Testis (tissue), 3 donors: ENCODE measurements around the gene FBXL7. TPM values are rescaled to one million over a fixed set of nuclear protein-coding genes. Genes with fewer than 3 reads are reported as not detected.

ENCODE experiments used
- DNase-seq: peaks from one replicate; pipeline ENCODE4 v3.0.0-alpha.2; 2019
- H3K27ac ChIP-seq, 2 donors: fragments of 200-600 bp; sonication (generic); one replicate each; pipeline ENCODE4 v1.5.1; 2019
- H3K27me3 ChIP-seq: fragments of 200-600 bp; sonication (generic); one replicate; pipeline ENCODE4 v1.5.1; 2019
- H3K36me3 ChIP-seq: fragments of 200-600 bp; sonication (generic); one replicate; pipeline ENCODE4 v1.5.1; 2017; ENCODE audit warnings: low read depth; ENCODE audit errors: missing control alignments
- H3K4me1 ChIP-seq: fragments of 200-600 bp; sonication (generic); one replicate; pipeline ENCODE4 v1.5.1; 2019
- H3K4me3 ChIP-seq, 2 donors: fragments of 200-600 bp; sonication (generic); one replicate each; pipeline ENCODE4 v1.5.1; 2017 to 2019
- H3K9me3 ChIP-seq: fragments of 200-600 bp; sonication (generic); one replicate; pipeline ENCODE4 v1.5.1; 2017
- POLR2A ChIP-seq: fragments of 450-650 bp; IDR thresholded peaks from one replicate; pipeline ENCODE4 v1.6.1; 2017; ENCODE audit warnings: antibody characterized with exemption, mild to moderate bottlenecking, moderate library complexity
- WGBS, 2 donors: methylation state at CpG; one replicate each; pipeline ENCODE4 v1.1.5; 2018; 5-methylcytosine and 5-hydroxymethylcytosine counted together
- intact Hi-C: fragments of 100-400 bp; cut with DNase I; formaldehyde crosslinking; loops from one replicate; pipeline ENCODE4 v1.15.1; 2023; ENCODE audit warnings: low total_unique reads
- polyA plus RNA-seq: library from polyadenylated mRNA; stranded (reverse); fragments of 350-450 nt; fragmentation: Illumina TruSeq; extraction: RNeasy Lipid Tissue Mini Kit (QIAGEN cat#74804); gene quantifications from one replicate; pipeline ENCODE4 v1.2.3, GENCODE V29; 2014; ENCODE audit warnings: low read depth, low replicate concordance; ENCODE audit not compliant: insufficient read depth
- total RNA-seq, 2 donors: library from RNA; depleted of rRNA; stranded (reverse); fragments of >200 nt; gene quantifications; one replicate each; pipeline ENCODE4 v1.2.3, GENCODE V29; 2016
- TF ChIP-seq, protein P1 (sequence below), 3 experiments: fragments of 450-650 bp in 2 of 3; fragments of 200-600 bp in 1 of 3; sonication (generic) in 1 of 3; IDR thresholded peaks; one replicate each; pipeline ENCODE4 v1.5.1; 2016 to 2019; ENCODE audit warnings: antibody characterized with exemption in 3 of 3, mild to moderate bottlenecking in 2 of 3, moderate library complexity in 1 of 3

The FBXL7 gene
- total and polyA plus RNA-seq, 3 donors from 2014 or later: 9.8 to 17.3 (median 15.2) TPM

- intact Hi-C loops: no loop called here
- Histone ChIP-seq H3K4me3 (no peak overlapping the region), H3K4me1 (no peaks in the 10 kb centered on the region), H3K36me3 (no peaks in the 10 kb centered on the region), H3K9me3 (no peaks in the 10 kb centered on the region), H3K27me3 (no peaks in the 10 kb centered on the region), H3K27ac (no peak overlapping the region)
- DNase-seq: no peak
- 52 to 56% methylated on average over 2 of the region's 2 CpGs for WGBS, 2 donors
- TF ChIP-seq, protein P1, sequence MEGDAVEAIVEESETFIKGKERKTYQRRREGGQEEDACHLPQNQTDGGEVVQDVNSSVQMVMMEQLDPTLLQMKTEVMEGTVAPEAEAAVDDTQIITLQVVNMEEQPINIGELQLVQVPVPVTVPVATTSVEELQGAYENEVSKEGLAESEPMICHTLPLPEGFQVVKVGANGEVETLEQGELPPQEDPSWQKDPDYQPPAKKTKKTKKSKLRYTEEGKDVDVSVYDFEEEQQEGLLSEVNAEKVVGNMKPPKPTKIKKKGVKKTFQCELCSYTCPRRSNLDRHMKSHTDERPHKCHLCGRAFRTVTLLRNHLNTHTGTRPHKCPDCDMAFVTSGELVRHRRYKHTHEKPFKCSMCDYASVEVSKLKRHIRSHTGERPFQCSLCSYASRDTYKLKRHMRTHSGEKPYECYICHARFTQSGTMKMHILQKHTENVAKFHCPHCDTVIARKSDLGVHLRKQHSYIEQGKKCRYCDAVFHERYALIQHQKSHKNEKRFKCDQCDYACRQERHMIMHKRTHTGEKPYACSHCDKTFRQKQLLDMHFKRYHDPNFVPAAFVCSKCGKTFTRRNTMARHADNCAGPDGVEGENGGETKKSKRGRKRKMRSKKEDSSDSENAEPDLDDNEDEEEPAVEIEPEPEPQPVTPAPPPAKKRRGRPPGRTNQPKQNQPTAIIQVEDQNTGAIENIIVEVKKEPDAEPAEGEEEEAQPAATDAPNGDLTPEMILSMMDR (IDR thresholded peaks at IDR 0.05): no peak
- TF ChIP-seq POLR2A: no peak
Observed at GRCh38 chr5:15610216-15610615, 110.2 kb downstream of the FBXL7 start.

- no peak for DNase-seq
- Histone ChIP-seq H3K36me3 (no peaks in the 10 kb centered on the region), H3K27me3 (no peaks in the 10 kb centered on the region), H3K4me1 (peaks cover 2% of the 10 kb centered on the region), H3K4me3 (no peak overlapping the region), H3K9me3 (no peaks in the 10 kb centered on the region), H3K27ac (no peak overlapping the region)
- intact Hi-C loops: no loop called here
- 71 to 99% methylated on average over 2 of the region's 2 CpGs for WGBS, 2 donors
- TF ChIP-seq POLR2A: no peak
- TF ChIP-seq, protein P1 (IDR thresholded peaks at IDR 0.05): no peak
Observed at GRCh38 chr5:15611008-15611407, 111.0 kb downstream of the FBXL7 start.

DNA sequence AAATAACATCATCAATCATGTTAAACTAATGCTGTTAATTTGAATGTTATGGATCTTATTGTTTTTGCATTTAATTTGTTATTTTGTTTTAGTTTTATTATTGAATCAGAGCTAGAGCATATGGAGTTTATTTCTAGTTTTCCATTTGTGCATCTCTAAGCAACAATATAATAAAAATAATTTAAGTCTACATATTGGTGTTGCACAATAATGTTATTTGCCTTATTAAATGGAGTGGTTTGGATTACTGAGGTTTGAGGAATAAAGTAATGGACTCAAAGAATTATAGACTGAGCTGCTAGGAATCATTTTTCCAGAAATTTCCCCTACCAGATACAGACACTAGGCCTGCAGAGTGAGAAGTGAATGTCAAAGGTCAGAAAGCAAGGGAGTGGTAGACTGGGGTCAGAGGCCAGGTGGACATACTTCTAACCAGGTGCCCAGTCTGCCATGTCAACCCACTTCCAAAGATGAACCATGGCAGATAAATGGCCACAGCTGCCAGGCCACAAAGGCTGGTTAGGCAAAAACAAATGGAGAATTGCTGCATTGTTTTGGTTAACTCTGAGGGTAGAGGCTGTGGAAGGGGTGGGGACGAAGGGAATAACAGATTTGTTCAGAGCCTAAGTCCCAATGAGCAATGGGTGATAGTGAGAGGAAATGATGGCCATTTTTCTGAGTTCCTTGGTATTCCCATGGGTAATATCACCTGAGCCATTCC is 113.1 kb downstream of the FBXL7 start:
- H3K4me3 ChIP-seq: no peak overlapping the region
- 73 to 95% methylated on average over 1 of the region's 1 CpG for WGBS, 2 donors

DNA sequence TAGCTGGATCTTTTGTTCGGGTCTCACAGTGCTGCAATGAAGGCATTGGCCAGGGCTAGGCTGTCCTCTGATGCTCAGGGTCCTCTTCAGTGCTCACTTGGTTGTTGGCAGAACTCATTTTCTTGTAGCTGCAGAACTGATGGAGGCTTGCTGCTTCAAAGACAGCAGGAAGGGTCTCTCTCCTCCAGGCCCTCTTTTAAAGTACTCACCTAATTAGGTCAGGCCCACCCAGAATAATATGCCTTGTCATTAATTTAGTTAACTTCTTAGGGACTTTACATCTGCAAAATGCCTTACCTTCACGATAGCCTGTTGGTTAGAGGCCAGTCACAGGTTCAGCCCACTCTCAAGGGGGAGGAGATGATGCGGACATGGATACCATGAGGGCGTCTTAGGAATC is 114.7 kb downstream of the FBXL7 start:
- H3K9me3 ChIP-seq: no peaks in the 10 kb centered on the region
- peaks cover 2% of the 10 kb centered on the region for H3K4me1 ChIP-seq
- no peak for TF ChIP-seq POLR2A
- TF ChIP-seq, protein P1 (IDR thresholded peaks at IDR 0.05): no peak
- H3K27ac ChIP-seq: no peak overlapping the region
- WGBS, 2 donors: 96 to 98% methylated on average over 4 of the region's 4 CpGs
- H3K4me3 ChIP-seq: no peak overlapping the region
- no peaks in the 10 kb centered on the region for H3K36me3 ChIP-seq
- DNase-seq: no peak
- no peaks in the 10 kb centered on the region for H3K27me3 ChIP-seq
- intact Hi-C loops: no loop called here

More for the DNA sequence above, 113.1 kb downstream of the FBXL7 start:
- intact Hi-C loops: no loop called here
- TF ChIP-seq, protein P1 (IDR thresholded peaks at IDR 0.05): no peak
- no peak for TF ChIP-seq POLR2A
- H3K9me3 ChIP-seq: no peaks in the 10 kb centered on the region
- no peaks in the 10 kb centered on the region for H3K27me3 ChIP-seq
- no peak overlapping the region for H3K27ac ChIP-seq
- H3K4me1 ChIP-seq: peaks cover 2% of the 10 kb centered on the region
- no peak for DNase-seq
- no peaks in the 10 kb centered on the region for H3K36me3 ChIP-seq

DNA sequence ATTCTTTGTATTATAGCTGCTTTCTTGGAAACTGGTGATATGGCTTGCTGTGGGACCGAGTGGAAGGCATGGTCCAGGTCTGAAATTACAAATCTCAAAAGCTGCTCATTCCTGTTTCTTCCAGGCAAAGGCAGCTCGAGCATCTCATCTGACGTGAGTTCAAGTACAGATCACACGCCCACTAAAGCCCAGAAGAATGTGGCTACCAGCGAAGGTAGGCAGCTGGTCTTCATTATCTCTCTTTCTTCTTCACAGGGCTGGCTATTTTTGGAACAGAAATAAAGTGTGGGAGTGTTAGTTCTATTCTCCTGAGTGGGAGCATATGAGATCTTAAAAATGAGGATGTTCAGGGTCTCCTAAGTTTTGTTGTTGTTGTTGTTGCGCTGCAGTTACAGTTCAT is 115.9 kb downstream of the FBXL7 start:
- H3K4me3 ChIP-seq: no peak overlapping the region
- H3K4me1 ChIP-seq: peaks cover 2% of the 10 kb centered on the region
- no peaks in the 10 kb centered on the region for H3K27me3 ChIP-seq
- DNase-seq: no peak
- no peaks in the 10 kb centered on the region for H3K36me3 ChIP-seq
- 51 to 65% methylated on average over 6 of the region's 6 CpGs for WGBS, 2 donors
- TF ChIP-seq, protein P1 (IDR thresholded peaks at IDR 0.05): no peak
- TF ChIP-seq POLR2A: no peak
- H3K27ac ChIP-seq: no peak overlapping the region
- intact Hi-C loops: no loop called here
- no peaks in the 10 kb centered on the region for H3K9me3 ChIP-seq
